Epidermal melanocyte (primary cell): ENCODE results near the gene AKAP6.
"Not testable (repeated sequence)": the region's sequence is repeated elsewhere in the genome, so short reads cannot be mapped to it uniquely, and the experiment has no call there.

Experiments
- DNase-seq: peaks from one replicate; pipeline ENCODE4 v3.0.0; 2011; ENCODE audit warnings: low spot score; ENCODE audit not compliant: insufficient read length

AKAP6 gene

DNA sequence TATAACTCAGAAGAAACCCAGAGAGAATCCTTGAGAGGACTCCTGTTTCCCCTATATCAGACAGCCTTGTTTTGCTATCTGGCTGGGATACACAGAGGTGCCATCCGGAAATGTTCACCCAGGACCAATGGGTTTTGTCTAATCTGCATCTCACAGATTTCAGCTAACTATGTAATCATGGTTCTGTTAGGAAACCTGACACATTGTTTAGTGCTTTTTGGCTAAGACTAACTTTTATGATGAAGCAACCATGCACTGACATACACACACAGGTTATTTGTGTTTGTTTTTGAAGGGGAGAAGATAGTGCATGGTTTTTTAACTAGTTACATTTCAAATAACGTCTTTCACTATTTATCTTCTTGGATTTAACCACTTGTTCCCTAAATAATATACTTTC, 245.2 kb downstream of the AKAP6 start:
- no peak for DNase-seq

DNA sequence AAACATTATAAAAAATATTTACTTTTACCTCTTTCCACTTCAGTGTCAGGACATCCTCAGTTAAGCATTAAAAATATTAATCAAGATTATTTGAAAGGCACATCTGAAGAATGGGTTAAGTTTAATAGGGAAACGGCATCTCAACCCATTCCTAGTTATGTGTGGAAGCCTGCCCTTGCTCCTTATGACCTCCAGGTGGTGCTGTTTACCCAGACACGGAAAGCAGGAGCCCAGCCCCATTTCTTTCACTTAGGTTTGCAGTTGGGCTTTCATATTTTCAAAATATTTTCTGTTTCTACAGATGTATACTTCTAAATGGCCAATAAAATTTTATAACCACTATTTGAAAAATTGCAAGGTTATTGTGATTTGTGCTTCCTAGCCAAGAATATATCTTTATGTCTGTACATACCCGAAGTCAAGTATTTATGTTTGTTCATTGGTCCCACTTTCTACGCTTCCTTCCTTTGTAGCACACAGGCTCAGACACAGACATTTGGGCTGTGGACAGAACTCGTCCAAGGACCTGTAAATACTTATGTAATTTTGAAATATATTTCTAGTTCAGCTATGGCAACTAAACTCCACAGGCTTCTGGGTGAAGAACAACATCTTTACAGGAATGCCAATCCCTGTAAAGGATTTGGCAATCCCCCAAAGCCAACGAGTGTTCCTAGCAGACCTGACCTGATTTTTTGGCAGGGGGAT, 247.1 kb downstream of the AKAP6 start:
- peak; percentile 60 for DNase-seq

DNA sequence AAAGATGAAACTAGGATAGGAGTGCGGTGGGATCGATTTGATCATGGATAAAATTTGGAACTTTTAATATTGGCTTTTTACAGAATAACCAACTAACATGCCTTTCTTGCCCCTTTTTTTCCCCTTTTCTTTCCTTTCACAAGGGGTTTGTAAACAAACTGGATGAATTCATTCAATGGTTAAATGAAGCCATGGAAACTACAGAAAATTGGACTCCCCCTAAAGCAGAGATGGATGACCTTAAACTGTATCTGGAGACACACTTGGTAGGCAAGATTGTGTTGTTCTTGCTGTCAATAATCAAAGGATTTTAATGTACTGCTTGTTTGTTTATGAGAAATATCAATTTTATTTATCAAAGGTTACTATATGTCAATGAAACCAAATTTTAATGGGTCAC, 247.9 kb downstream of the AKAP6 start:
- DNase-seq: no peak

DNA sequence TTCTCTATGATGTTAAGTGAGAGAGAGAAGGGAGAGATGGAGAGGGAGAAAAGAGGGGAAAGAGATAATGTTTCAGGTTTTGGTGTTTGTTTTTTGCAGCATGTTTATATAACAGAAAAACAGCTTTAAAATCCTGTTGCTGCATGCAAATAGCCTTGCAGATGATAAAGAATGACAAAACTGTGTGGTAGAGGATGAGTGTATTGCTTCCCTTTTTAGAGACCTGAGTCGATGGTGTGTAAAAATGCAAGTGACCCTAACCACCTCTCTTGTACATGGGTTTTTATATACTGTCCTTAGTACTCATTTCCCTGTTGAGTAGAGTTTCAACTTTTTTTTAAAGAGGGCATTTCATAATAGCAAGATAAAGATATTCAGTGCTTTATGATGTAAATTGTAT, 249.1 kb downstream of the AKAP6 start:
- DNase-seq: no peak

DNA sequence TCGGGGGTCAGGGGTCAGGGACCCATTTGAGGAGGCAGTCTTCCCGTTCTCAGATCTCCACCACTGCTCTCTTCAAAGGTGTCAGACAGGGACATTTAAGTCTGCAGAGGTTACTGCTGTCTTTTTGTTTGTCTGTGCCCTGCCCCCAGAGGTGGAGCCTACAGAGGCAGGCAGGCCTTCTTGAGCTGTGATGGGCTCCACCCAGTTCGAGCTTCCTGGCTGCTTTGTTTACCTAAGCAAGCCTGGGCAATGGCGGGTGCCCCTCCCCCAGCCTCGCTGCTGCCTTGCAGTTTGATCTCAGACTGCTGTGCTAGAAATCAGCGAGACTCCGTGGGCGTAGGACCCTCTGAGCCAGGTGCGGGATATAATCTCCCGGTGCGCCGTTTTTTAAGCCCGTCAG, 254.3 kb downstream of the AKAP6 start:
- DNase-seq: not testable (repeated sequence)

DNA sequence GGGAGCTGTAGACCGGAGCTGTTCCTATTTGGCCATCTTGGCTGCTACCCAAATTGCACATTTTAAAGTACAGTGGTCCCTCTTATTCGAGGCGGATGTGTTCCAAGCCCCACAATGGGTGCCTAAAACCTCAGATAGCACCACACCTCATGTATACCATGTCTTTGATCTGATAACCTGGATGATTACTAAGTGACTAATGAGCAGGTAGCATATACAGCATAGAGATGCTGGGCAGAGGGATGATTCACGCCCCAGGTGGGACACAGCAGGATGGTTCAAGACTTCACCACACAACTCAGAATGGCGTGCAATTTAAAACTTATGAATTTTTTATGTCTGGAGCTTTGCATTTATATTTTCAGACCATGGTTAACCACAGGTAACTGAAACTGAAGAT, 255.0 kb downstream of the AKAP6 start:
- no peak for DNase-seq

DNA sequence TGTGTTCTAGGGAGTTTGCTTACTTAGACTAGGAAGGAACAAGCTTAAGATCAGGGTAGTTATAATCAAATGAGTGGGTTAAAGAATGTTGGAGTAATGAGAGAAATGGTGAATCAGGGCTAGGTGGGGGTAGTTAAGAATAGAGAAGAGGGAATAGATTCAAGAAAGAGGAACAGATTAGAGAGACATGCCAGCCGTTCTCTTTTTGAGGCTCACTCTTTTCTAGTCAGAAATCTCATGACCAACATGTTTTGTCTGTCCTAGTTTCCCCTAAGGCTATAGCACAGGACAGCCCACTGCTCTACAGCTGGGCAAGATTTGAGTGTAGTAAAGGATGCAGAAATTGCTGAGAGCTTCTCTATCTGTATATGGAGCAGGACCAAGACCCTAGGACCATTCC, 258.4 kb downstream of the AKAP6 start:
- DNase-seq: no peak

DNA sequence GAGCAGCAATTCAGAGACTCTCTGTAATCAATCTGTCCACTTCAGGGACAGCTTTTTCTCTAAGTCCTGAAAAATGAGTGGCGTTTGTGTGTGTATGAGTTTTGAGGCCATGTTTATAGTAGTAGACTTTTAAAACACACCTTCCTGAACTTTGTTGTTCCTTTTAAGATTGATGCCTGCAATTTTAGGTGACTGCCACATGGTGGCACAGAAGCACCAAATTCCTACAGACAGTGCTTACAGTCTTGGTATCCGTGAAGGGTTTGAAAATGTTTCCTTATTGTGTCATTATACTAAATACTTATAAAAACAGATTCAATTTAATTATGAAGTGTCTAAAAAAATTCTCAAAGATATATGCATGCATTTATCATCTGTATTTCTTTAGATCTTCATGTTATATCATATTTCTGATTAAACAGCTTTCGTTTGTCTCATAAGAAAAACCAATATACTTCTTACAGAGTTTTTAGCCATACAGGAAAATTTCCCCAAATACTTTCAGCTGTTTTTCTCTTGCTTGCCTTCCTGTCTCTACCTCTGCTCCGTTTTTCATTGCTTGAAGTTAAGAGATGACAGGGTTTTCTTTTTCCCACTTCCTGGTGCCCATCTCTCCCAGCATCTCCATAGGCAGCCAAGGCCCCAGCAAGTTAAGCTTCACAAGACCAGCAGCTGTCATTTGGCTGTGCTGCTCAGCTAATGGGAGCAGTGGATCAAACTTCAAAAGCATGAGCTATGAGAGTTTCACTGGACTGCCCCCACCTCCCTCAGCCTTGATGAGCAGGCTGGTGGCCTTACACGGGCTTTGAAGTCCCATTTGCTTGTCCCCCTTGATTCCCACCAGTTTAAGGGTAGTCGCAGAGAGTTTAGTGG, 259.6 kb downstream of the AKAP6 start:
- DNase-seq: no peak

DNA sequence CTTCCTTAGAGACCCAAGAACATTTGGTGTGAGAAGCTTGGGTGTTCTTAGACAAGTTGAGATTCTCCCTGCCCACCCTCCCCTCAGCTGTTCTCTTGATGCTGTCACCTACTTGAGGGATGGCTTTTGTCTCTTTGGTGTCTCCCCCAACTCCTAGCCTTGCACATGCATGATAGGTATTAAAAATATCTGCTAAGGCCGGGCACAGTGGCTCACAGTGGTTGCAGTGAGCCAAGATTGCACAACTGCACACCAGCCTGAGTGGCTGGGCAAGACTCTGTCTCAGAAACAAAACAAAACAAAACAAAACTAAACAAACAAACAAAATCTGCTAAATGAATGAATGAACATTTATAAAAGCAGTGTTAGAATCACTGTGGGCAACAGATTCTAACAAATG, 261.1 kb downstream of the AKAP6 start:
- no peak for DNase-seq

DNA sequence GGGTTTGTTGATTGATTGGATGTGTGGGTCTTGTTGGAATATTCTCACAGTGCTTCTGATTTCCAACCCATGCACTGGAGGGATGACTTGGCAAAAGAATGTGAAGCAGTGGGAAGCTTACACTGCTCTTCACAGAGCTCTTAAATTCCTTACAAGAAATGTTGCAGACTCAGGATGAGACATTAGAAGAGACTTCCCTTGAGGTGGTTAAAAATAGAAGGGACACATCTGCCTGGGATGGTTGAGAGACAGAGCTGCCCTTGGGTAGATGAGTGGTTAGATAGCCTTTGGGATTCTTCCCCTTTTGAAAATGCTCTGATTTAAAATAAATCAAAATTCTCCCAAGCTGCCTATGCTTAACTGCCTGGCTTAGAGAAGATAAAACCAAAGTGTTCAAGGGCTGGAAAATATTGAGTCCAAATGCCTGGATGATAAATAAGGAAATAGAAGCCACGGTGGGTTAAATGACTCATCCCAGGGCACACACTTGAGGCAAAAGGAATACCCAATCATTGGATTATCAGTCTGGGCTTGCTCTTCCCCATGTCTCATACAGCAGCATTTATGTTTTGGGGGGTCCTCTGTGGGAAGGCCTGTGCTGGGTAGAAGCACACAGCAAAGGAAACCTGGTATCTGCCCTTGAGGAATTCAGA, 264.3 kb downstream of the AKAP6 start:
- DNase-seq: no peak

DNA sequence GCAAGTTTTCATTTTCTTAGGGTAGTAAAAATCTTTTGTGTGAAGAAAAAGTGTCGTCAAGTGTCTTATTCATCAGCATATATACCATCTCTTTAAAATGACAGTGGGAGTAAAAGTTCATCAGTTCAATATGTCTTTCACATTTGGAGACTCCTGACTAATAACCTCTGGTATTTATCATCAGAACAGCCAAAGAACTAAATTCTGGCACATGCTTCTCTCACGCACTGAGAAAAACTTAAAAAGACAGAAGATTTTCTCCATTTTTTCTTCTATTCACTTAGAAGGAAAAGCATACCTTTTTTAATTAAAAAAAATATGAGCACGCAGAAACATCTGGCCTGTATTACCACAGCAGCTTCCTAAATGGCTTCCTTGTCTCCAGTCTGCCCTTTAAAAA, 265.7 kb downstream of the AKAP6 start:
- DNase-seq: peak; percentile 48

DNA sequence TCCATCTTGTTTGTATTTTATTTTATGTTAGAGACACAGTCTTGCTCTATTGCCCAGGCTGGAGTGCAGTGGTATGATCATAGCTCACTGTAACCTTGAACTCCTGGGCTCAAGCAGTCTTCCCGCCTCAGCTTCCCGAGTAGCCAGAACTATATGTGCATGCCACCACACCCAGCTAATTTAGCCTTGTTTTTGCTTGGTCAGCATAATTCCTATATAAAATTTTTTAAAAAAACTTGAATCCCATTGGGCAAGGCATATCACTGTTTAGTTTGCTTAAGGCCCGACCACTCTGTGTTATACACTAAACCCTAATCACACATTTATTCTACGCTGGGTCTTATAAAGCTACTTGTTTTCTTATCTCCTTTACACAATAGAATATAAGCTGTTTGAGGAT, 266.4 kb downstream of the AKAP6 start:
- DNase-seq: no peak

DNA sequence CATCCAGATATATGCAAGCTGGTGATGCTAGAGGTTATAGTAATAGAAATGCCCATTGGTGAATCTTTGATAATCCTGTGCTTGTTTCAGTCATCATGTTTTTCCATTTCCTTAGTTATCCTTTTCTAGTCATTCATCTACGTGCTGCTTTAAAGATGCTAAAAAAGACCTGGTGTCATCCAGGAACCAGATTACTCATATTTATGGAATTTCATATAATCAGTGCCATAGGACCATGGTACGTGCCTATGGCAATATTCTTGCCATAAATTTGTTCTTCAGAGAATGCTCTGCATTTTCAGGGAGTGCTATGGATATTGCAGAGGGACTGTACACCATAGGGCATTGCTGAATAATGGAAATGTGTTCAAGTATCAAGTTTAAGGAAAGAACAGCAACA, 267.3 kb downstream of the AKAP6 start:
- no peak for DNase-seq

DNA sequence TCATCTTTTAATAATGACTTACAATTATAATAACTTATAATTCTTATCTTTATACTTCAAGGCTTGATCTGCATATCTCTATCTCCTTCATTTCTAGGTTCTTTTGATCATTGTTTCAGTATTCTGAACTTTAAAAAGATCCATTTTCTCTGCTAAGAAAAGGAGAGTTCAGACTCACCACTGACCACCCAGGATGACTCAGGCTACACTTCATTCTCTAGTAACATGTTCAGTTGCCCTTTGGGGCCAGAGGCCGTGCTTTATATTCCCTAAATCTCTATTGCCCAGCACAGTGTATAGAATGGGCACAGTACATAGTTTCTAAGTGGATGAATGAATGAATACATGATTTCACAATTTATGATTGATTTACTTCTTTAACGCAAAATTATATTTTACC, 268.7 kb downstream of the AKAP6 start:
- no peak for DNase-seq

DNA sequence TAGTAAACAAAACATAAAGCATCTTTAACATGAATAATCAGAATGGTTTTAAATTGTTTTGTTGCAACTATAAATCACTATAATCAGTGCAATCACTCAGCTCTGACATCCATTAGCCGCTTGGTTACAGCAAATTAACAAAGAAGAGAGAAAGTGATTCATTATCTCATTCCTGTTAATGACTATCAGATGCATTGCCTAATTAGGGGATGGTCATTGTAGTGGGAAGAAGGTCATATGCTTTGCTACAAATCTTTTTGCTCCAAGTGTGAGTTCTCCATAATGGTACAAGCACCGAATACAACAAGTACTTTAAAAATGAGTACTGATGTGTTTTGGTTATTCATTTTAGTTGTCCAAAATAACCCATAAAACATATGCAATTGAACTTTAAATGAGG, 272.0 kb downstream of the AKAP6 start:
- DNase-seq: no peak

DNA sequence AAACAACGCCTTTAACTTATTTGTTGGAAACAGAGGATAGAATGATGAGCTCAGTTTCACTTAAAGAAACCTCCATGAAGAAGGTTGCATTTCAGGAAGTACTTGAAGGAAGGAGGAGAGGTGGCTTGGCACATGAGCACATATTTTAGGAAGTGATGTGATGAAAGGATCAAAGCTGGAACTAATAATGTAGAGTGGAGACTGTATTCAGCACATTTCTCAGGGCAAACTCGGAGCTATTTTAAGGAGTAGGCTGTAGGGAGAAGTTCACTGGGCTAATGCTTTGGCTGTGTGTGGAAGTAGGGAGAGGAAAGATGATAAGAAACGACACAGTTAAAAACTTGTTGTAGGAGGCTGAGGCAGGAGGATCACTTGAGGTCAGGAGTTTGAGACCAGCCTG, 272.8 kb downstream of the AKAP6 start:
- DNase-seq: no peak

DNA sequence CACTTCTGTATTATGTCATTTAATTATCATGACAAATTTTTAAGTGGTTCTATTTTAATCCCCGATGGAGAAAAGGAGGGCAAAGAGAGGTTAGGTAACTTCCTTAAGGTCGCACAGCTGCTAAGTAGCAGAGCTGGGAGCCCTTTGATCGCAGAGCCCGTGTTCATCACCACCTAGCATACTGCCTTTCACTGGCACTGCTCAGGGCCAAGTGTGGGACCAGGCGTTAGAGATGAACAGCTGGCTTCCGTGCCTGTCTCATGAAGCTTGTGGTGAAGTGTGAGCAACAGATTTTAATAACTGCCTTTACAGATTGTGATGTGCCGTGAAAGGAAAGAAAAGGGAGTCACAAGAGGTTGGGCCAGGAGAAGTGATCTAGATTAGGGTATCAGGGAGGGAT, 273.6 kb downstream of the AKAP6 start:
- no peak for DNase-seq

DNA sequence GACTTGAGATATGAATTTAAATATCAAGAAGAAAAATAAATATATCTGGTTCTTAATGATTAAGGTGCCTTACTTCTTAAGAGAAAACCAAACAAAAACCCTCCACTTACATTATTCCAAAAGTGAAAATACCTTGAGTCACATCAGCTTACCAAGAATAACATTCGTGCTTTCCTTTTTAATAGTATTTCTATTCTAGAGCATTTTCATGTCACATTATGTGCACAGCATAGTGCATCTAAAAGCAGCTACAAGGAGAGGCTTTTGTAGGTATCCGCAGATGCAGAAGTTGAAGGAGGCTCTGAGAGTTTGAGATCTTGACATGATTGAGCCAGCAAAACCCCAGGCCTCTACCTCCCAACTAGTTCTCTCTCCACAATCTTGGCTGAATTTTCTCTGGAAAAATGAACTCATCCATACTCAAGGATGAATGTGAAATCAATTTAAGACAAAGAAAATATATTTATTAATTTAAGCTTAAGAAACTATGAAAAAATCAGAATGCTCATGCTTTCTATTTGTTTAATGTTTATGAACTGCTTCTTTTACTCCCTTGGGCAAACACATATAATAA, 275.0 kb downstream of the AKAP6 start:
- DNase-seq: no peak

DNA sequence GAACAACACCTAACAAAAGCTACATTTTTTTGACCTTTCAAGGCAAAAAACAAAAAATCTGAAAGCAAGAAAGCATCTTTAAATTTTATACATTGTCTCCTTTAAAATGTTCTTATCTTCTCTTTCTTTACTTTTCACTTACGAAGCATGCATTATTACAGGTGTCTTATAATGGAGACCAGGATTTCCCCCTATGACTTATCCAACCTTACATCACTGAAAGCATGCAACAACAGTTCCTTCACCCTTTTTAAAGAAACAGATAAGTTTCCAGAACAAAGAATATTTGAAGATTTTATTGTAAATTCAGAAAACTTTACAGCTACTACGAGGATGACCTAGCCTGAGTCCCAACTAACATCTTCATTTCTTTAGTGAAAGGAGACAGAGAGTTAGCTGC, 277.2 kb downstream of the AKAP6 start:
- no peak for DNase-seq

DNA sequence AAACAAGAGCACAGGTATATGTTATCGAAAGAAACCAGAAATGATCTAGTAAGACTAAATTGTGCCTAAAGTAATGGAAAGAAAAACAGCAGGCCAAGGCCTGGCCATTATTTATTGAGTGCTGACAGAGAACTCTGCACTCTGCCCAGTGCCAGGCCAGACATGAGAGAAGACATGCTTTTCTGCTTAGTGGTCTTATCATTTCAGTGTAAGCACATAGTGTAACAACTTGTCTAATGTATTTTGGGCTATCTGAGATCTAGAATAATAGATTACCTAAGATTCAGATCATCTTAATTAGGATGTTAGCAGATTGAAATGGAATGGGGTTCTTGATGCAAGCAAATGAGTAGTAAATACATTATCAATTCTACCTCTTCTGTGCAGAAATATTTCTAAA, 278.3 kb downstream of the AKAP6 start:
- DNase-seq: no peak

DNA sequence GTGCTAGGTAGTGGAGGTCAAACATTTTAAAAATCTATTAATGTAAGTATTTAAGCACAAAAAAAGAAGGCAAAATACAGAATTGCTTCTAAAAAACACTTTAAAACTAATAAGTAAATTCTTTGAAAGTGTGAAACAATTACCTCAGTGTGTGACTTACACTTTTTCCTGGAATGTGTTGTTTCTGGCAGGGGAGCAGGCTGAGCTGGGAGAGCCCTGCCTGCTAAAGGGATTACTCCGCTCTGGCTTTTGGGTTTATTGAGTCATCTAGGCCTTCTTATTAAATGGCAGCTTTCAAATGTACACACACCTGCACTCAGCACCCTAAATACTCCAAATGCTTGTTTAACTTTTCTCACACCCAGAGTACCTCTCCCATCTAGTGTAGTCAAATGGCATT, 279.8 kb downstream of the AKAP6 start:
- DNase-seq: no peak

DNA sequence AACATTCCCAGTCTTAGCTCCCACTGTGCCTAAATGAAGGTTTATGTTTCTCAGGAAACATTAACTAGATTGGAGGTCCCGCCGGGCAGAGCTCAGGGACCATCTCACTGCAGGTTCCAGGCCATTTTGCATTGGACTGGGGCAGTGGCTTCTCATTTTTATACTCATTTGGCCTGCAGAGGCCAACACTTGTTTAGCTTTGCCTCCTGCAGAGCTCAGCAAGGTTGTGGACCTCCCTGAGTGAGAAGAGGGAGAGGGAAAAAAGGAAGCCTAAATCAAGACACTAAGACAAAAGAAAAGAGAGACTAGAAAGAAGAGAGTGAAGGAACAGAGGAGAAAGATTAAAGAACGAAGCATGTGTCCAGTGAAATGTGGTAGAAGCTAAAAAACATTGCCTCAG, 280.3 kb downstream of the AKAP6 start:
- no peak for DNase-seq
